NT2/D1 (cell line): ENCODE results near the gene EP400.

ENCODE experiments used
- DNase-seq: peaks from one replicate; pipeline ENCODE4 v3.0.0-alpha.2; 2011; ENCODE audit warnings: low read depth, low spot score
- H3K27me3 ChIP-seq: 2 replicates; pipeline ENCODE4 v1.6.0; 2011; ENCODE audit warnings: mild to moderate bottlenecking; ENCODE audit not compliant: insufficient read length, insufficient read depth
- H3K36me3 ChIP-seq: 2 replicates; pipeline ENCODE4 v1.6.1; 2011; ENCODE audit warnings: mild to moderate bottlenecking, low read length, mixed read lengths; ENCODE audit not compliant: insufficient read depth, insufficient read length
- H3K4me1 ChIP-seq: 2 replicates; pipeline ENCODE4 v1.5.1; 2011; ENCODE audit not compliant: insufficient read depth, insufficient read length
- H3K4me3 ChIP-seq: 2 replicates; pipeline ENCODE4 v1.5.1; 2011; ENCODE audit warnings: low read depth; ENCODE audit not compliant: insufficient read length
- H3K9ac ChIP-seq: 2 replicates; pipeline ENCODE4 v1.6.0; 2011; ENCODE audit warnings: low read depth; ENCODE audit not compliant: insufficient read length
- H3K9me3 ChIP-seq: 2 replicates; pipeline ENCODE4 v1.5.1; 2011; ENCODE audit warnings: mild to moderate bottlenecking, low read length; ENCODE audit not compliant: insufficient read depth
- SUZ12 ChIP-seq: IDR thresholded peaks from 2 replicates; pipeline ENCODE4 v1.6.1; 2011; ENCODE audit not compliant: insufficient read length, insufficient read depth; ENCODE audit errors: extremely low read depth
- YY1 ChIP-seq: IDR thresholded peaks from 2 replicates; pipeline ENCODE4 v1.6.1; 2011; ENCODE audit not compliant: insufficient read length, insufficient read depth
- ZNF274 ChIP-seq: IDR thresholded peaks from 2 replicates; pipeline ENCODE4 v1.6.1; 2011; ENCODE audit warnings: mild to moderate bottlenecking, low read depth, low read length

EP400 gene

GRCh38 chr12:132071830-132072384 is 122.2 kb downstream of the EP400 start:
- no peak overlapping the region for H3K9ac ChIP-seq
- no peak for TF ChIP-seq YY1
- no peak for DNase-seq
- no peak overlapping the region for H3K4me3 ChIP-seq
- peaks cover 4% of the 10 kb centered on the region for H3K4me1 ChIP-seq
- peaks cover 88% of the 10 kb centered on the region for H3K36me3 ChIP-seq
- H3K27me3 ChIP-seq = no peaks in the 10 kb centered on the region
- H3K9me3 ChIP-seq = peaks cover 10% of the 10 kb centered on the region; the same call in 1 of the 2 replicates

- Histone ChIP-seq H3K9ac (no peak overlapping the region), H3K4me3 (no peak overlapping the region), H3K36me3 (peaks cover 88% of the 10 kb centered on the region), H3K27me3 (no peaks in the 10 kb centered on the region), H3K4me1 (peaks cover 4% of the 10 kb centered on the region), H3K9me3 (peaks cover 10% of the 10 kb centered on the region; the same call in 1 of the 2 replicates)
- no peak for DNase-seq
- TF ChIP-seq SUZ12 = no peak
- TF ChIP-seq YY1 = no peak
- TF ChIP-seq ZNF274 = no peak
Observed at GRCh38 chr12:132074216-132074615, 124.5 kb downstream of the EP400 start.

- no peak overlapping the region for H3K4me3 ChIP-seq
- H3K36me3 ChIP-seq = peaks cover 80% of the 10 kb centered on the region
- H3K9ac ChIP-seq = no peak overlapping the region
- no peak for TF ChIP-seq ZNF274
- TF ChIP-seq YY1 = no peak
- no peak for TF ChIP-seq SUZ12
- H3K9me3 ChIP-seq = peaks cover 10% of the 10 kb centered on the region; the same call in 1 of the 2 replicates
- H3K27me3 ChIP-seq = no peaks in the 10 kb centered on the region
- no peak for DNase-seq
- H3K4me1 ChIP-seq = peaks cover 4% of the 10 kb centered on the region
Observed at GRCh38 chr12:132075026-132075713, 125.4 kb downstream of the EP400 start.

- peaks cover 10% of the 10 kb centered on the region; the same call in 1 of the 2 replicates for H3K9me3 ChIP-seq
- DNase-seq = no peak
- H3K4me3 ChIP-seq = no peak overlapping the region
- H3K27me3 ChIP-seq = no peaks in the 10 kb centered on the region
- no peak overlapping the region for H3K9ac ChIP-seq
- TF ChIP-seq SUZ12 = no peak
- TF ChIP-seq YY1 = no peak
- no peak for TF ChIP-seq ZNF274
- H3K4me1 ChIP-seq = peaks cover 4% of the 10 kb centered on the region
- H3K36me3 ChIP-seq = peaks cover 80% of the 10 kb centered on the region
Observed at GRCh38 chr12:132075714-132076553, 126.2 kb downstream of the EP400 start.

- DNase-seq = no peak
- H3K9ac ChIP-seq = no peak overlapping the region
- H3K36me3 ChIP-seq = peaks cover 75% of the 10 kb centered on the region
- no peak for TF ChIP-seq ZNF274
- no peak for TF ChIP-seq SUZ12
- TF ChIP-seq YY1 = no peak
- peaks cover 10% of the 10 kb centered on the region; the same call in 1 of the 2 replicates for H3K9me3 ChIP-seq
- peaks cover 4% of the 10 kb centered on the region for H3K4me1 ChIP-seq
- H3K4me3 ChIP-seq = no peak overlapping the region
- H3K27me3 ChIP-seq = no peaks in the 10 kb centered on the region
Observed at GRCh38 chr12:132076711-132077110, 127.0 kb downstream of the EP400 start.

GRCh38 chr12:132077322-132078100 is 127.8 kb downstream of the EP400 start:
- no peak overlapping the region for H3K4me3 ChIP-seq
- H3K36me3 ChIP-seq = peaks cover 67% of the 10 kb centered on the region
- TF ChIP-seq YY1 (no peak), ZNF274 (no peak), SUZ12 (no peak)
- H3K4me1 ChIP-seq = peaks cover 4% of the 10 kb centered on the region
- H3K27me3 ChIP-seq = no peaks in the 10 kb centered on the region
- DNase-seq = no peak
- H3K9me3 ChIP-seq = peaks cover 10% of the 10 kb centered on the region; the same call in 1 of the 2 replicates
- H3K9ac ChIP-seq = no peak overlapping the region
